Transverse colon (tissue), 4 donors: ENCODE measurements around the gene INSYN2B.

Experiments
- CTCF ChIP-seq, 5 experiments: fragments of 200-600 bp in 3 of 5; fragments of 450-650 bp in 2 of 5; sonication (generic) in 3 of 5; IDR thresholded peaks; 1 replicate in 2 of 5; 2 replicates in 3 of 5; pipeline ENCODE4 v1.5.1; 2016 to 2017; ENCODE audit warnings: antibody characterized with exemption in 5 of 5, inconsistent platforms in 3 of 5, mild to moderate bottlenecking in 2 of 5, moderate library complexity in 1 of 5
- POLR2AphosphoS5 ChIP-seq, 3 donors: sonication (generic); formaldehyde crosslinking; IDR thresholded peaks; one replicate each; pipeline ENCODE4 v1.6.1; 2016; ENCODE audit warnings: antibody characterized with exemption in 3 of 3

GRCh38 chr5:169832845-169833244 lies 147.4 kb downstream of the INSYN2B start:
- no peak for TF ChIP-seq CTCF (IDR thresholded peaks at IDR 0.05)
- no peak for TF ChIP-seq POLR2AphosphoS5 (IDR thresholded peaks at IDR 0.05)
